B cell (primary cell): ENCODE data around the gene ABCC10. TPM values are rescaled to one million over a fixed set of nuclear protein-coding genes. Genes with fewer than 3 reads are reported as not detected.

ENCODE experiments used
- ATAC-seq: fragments of 200-7000 bp; cut with Tn5 transposase; one replicate; pipeline ENCODE4 v1.10.0; 2021; ENCODE audit warnings: low read depth, mild to moderate bottlenecking, moderate number of reproducible peaks, moderate library complexity
- CTCF ChIA-PET: fragments of 350-600 bp; sonication (Branson Sonifier 250); formaldehyde crosslinking; loops from one replicate; lab custom pipeline; 2021; ENCODE audit warnings: antibody characterized with exemption, inconsistent platforms; lab: Charles Lee
- POLR2A ChIA-PET: fragments of 350-600 bp; sonication (Branson Sonifier 250); formaldehyde crosslinking; loops from one replicate; lab custom pipeline; 2021; ENCODE audit warnings: antibody characterized with exemption; lab: Charles Lee
- DNase-seq: peaks from one replicate; pipeline ENCODE4 v3.0.0; 2013
- H2AFZ ChIP-seq: 2 replicates; pipeline ENCODE4 v1.6.1; 2012; ENCODE audit warnings: mild to moderate bottlenecking, low read depth, low read length; ENCODE audit not compliant: insufficient read depth, poor library complexity, severe bottlenecking
- H3K27ac ChIP-seq, 2 donors: 1 replicate in 1 of 2; 2 replicates in 1 of 2; pipeline ENCODE4 v1.5.1; 2012 to 2013; ENCODE audit warnings: low read length in 2 of 2, mild to moderate bottlenecking in 2 of 2, moderate library complexity in 1 of 2
- H3K27me3 ChIP-seq, 4 experiments: fragments of 200-600 bp in 1 of 4; sonication (generic) in 1 of 4; replicated peaks in 1 of 4; 1 replicate in 2 of 4; 2 replicates in 2 of 4; pipeline versions ENCODE4 v1.6.1 to v1.7.0; 2013 to 2016; ENCODE audit warnings: low read length in 3 of 4, mild to moderate bottlenecking in 2 of 4, mixed read lengths in 1 of 4, moderate library complexity in 1 of 4; ENCODE audit not compliant: insufficient read depth in 4 of 4, control insufficient read depth in 3 of 4; ENCODE audit errors: control extremely low read depth in 1 of 4
- H3K36me3 ChIP-seq, 2 experiments: replicated peaks in 1 of 2; 1 replicate in 1 of 2; 2 replicates in 1 of 2; pipeline versions ENCODE4 v1.6.1 to v1.7.1; 2013; ENCODE audit warnings: low read length in 1 of 2; ENCODE audit not compliant: insufficient read depth in 2 of 2, control insufficient read depth in 1 of 2; ENCODE audit errors: control extremely low read depth in 1 of 2, extremely low read depth in 1 of 2
- H3K4me1 ChIP-seq, 2 donors: fragments of 200-600 bp in 1 of 2; sonication (generic) in 1 of 2; 1 replicate in 1 of 2; 2 replicates in 1 of 2; pipeline versions ENCODE4 v1.5.1 to v1.6.1; 2013 to 2017; ENCODE audit warnings: low read length in 2 of 2; ENCODE audit not compliant: control insufficient read depth in 2 of 2, insufficient read depth in 2 of 2
- H3K4me2 ChIP-seq: replicated peaks from 2 replicates; pipeline ENCODE3; 2012; ENCODE audit warnings: mild to moderate bottlenecking, low read depth, low read length; ENCODE audit not compliant: poor library complexity, severe bottlenecking
- H3K4me3 ChIP-seq, 5 experiments: fragments of 200-600 bp in 1 of 5; sonication (generic) in 1 of 5; 1 replicate in 3 of 5; 2 replicates in 2 of 5; pipeline versions ENCODE4 v1.5.1 to v1.7.0; 2011 to 2016; ENCODE audit warnings: low read length in 4 of 5, mild to moderate bottlenecking in 4 of 5, low read depth in 2 of 5, control low read depth in 1 of 5, moderate library complexity in 1 of 5; ENCODE audit not compliant: insufficient read depth in 1 of 5; ENCODE audit errors: control extremely low read depth in 1 of 5, extremely low read depth in 1 of 5
- H3K79me2 ChIP-seq: fragments of 200-600 bp; sonication (generic); one replicate; pipeline ENCODE4 v1.6.0; 2016; ENCODE audit warnings: low read length; ENCODE audit not compliant: control insufficient read depth, insufficient read depth
- H3K9ac ChIP-seq: fragments of 200-600 bp; sonication (generic); 2 replicates; pipeline ENCODE4 v1.6.1; 2017; ENCODE audit warnings: mild to moderate bottlenecking, low read length, moderate library complexity
- H3K9me3 ChIP-seq, 3 donors: one replicate each; pipeline versions ENCODE4 v1.6.1 to v1.7.1; 2013; ENCODE audit warnings: low read length in 2 of 3; ENCODE audit not compliant: control insufficient read depth in 2 of 3, insufficient read depth in 1 of 3; ENCODE audit errors: control extremely low read depth in 1 of 3
- H4K20me1 ChIP-seq: 2 replicates; pipeline ENCODE4 v1.6.0; 2012; ENCODE audit warnings: mild to moderate bottlenecking, low read length; ENCODE audit not compliant: insufficient read depth, control insufficient read depth, poor library complexity, severe bottlenecking
- H3K27ac Mint-ChIP-seq: one replicate; pipeline ENCODE4 v1.8.0; 2021; ENCODE audit warnings: mixed read lengths
- H3K27me3 Mint-ChIP-seq: one replicate; pipeline ENCODE4 v1.8.0; 2021; ENCODE audit warnings: mixed read lengths
- H3K4me1 Mint-ChIP-seq: one replicate; pipeline ENCODE4 v1.8.0; 2021; ENCODE audit warnings: mixed read lengths
- H3K4me3 Mint-ChIP-seq: one replicate; pipeline ENCODE4 v1.8.0; 2021; ENCODE audit warnings: mixed read lengths
- H3K9me3 Mint-ChIP-seq: one replicate; pipeline ENCODE4 v1.8.0; 2022; ENCODE audit warnings: mixed read lengths; ENCODE audit not compliant: insufficient read depth
- EZH2 ChIP-seq: IDR thresholded peaks from 2 replicates; pipeline ENCODE4 v1.6.1; 2012; ENCODE audit warnings: borderline replicate concordance, low read depth, mild to moderate bottlenecking, moderate library complexity, low read length; ENCODE audit not compliant: insufficient read depth, poor library complexity, severe bottlenecking
- WGBS: methylation state at CpG from one replicate; pipeline ENCODE4 v1.1.5; 2013; ENCODE audit warnings: missing lambda C conversion rate; ENCODE audit not compliant: insufficient coverage; 5-methylcytosine and 5-hydroxymethylcytosine counted together
- intact Hi-C: fragments of 100-400 bp; cut with micrococcal nuclease; formaldehyde crosslinking; loops from one replicate; pipeline ENCODE4 v1.10.0; 2022
- polyA plus RNA-seq: library from polyadenylated mRNA; depleted of rRNA; stranded (reverse); fragments of >200 nt; gene quantifications from 2 replicates; pipeline ENCODE4 v1.2.3, GENCODE V29; 2012
- total RNA-seq, 2 donors: library from RNA; stranded (reverse); fragments of 120-200 nt in 1 of 2; gene quantifications; 1 replicate in 1 of 2; 2 replicates in 1 of 2; pipeline versions ENCODE4 v1.2.3 to v1.2.4, GENCODE V29; 2013 to 2022
- TF ChIP-seq, protein P1 (sequence below): fragments of 200-600 bp; IDR thresholded peaks from one replicate; pipeline ENCODE4 v1.8.0; 2022; ENCODE audit warnings: antibody characterized with exemption, mild to moderate bottlenecking

ABCC10 gene
- total and polyA plus RNA-seq, 2 donors (not counting 1 experiment from before 2014, with no cell fraction given): 39.5 to 71.5 TPM

DNA sequence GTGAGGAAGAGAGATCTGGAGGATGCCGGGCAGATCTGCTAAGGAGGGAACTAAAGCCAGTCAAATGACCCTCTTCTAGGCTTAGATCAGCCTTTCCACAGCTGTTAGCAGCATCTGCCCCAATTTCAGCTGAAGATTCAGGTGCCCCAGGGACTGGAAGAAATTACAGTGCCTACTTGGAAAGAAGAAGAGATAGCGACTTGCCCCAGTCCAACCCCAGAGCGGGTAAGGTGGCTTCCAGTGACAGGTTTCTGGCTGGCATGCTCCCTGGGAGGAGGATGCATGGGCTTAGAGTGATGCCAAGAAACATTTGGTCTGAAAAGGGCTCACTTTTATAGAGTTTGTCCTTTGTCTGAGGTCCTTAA lies 50.6 kb downstream of the ABCC10 start:
- Histone ChIP-seq H3K4me1 (peaks cover 14 to 22% of the 10 kb centered on the region in 2 donors), H2AFZ (peak overlapping the region; percentile 87), H3K79me2 (peaks cover 73% of the 10 kb centered on the region), H3K4me2 (peak overlapping the region; percentile 80), H4K20me1 (peaks cover 12% of the 10 kb centered on the region), H3K9me3 (no peaks in the 10 kb centered on the region), H3K4me3 (peak overlapping the region; percentile 51 to 81 (median 71)), H3K9ac (peak overlapping the region; percentile 95), H3K27me3 (no peaks in the 10 kb centered on the region), H3K36me3 (no peaks in the 10 kb centered on the region), H3K27ac (peak overlapping the region; percentile 79 to 97)
- ATAC-seq (no peak), DNase-seq (no peak)
- whole genome bisulfite sequencing: 46% methylated on average over 2 of the region's 3 CpGs
- Mint-ChIP-seq H3K9me3 (no peaks in the 10 kb centered on the region), H3K27me3 (no peaks in the 10 kb centered on the region), H3K27ac (peak overlapping the region; percentile 98), H3K4me3 (peak overlapping the region; percentile 96), H3K4me1 (peaks cover 41% of the 10 kb centered on the region)
- no peak for TF ChIP-seq EZH2
- TF ChIP-seq, protein P1, sequence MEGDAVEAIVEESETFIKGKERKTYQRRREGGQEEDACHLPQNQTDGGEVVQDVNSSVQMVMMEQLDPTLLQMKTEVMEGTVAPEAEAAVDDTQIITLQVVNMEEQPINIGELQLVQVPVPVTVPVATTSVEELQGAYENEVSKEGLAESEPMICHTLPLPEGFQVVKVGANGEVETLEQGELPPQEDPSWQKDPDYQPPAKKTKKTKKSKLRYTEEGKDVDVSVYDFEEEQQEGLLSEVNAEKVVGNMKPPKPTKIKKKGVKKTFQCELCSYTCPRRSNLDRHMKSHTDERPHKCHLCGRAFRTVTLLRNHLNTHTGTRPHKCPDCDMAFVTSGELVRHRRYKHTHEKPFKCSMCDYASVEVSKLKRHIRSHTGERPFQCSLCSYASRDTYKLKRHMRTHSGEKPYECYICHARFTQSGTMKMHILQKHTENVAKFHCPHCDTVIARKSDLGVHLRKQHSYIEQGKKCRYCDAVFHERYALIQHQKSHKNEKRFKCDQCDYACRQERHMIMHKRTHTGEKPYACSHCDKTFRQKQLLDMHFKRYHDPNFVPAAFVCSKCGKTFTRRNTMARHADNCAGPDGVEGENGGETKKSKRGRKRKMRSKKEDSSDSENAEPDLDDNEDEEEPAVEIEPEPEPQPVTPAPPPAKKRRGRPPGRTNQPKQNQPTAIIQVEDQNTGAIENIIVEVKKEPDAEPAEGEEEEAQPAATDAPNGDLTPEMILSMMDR: no peak
- ChIA-PET POLR2A (interaction anchor here (0.6 to 1.7 kb wide), 6 partner anchors 19 to 254 kb away, joined by 3 to 8 read pairs (median 6); partner anchors contain the start of gene LRRC73), CTCF (interaction anchor here (0.5 to 1.6 kb wide), 3 partner anchors 23 to 1969 kb away, joined by 3 to 7 read pairs (median 3); partner anchors contain the start of gene DLK2)
- intact Hi-C loops: no loop called here

DNA sequence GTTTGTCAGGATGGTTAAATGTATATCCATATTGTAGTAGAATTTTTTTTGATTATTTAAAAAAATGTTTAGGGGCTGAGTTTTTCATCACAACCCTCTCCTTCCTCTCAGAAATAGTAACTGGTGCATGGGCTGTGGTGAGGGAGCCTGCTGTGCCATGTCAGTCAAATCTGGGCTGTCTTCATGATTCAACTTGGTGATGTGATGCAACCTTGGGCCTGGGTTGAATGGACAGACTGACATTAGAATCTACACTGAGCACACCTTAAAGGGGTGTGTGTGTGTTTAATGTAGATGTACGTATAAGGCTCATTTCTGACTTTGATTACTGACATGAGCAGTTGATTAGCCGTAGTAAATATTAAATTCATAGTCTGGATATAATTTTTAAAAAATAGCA lies 53.7 kb downstream of the ABCC10 start:
- no peak for DNase-seq
- ChIA-PET CTCF (interaction anchor here (0.6 kb wide), 1 partner anchor 651 kb away, joined by 3 read pairs; no protein-coding TSS in a partner anchor), POLR2A (interaction anchor here (0.7 to 1.3 kb wide), 3 partner anchors 15 to 497 kb away, joined by 3 to 9 read pairs (median 8); no protein-coding TSS in a partner anchor)
- H3K4me2 ChIP-seq: no peak overlapping the region
- Mint-ChIP-seq H3K27me3 (no peaks in the 10 kb centered on the region), H3K9me3 (no peaks in the 10 kb centered on the region), H3K27ac (no peak overlapping the region), H3K4me3 (no peak overlapping the region), H3K4me1 (peaks cover 46% of the 10 kb centered on the region)
- H3K4me1 ChIP-seq: peaks cover 14 to 22% of the 10 kb centered on the region in 2 donors
- peaks cover 89% of the 10 kb centered on the region for H3K79me2 ChIP-seq
- no peak overlapping the region for H3K4me3 ChIP-seq
- no peaks in the 10 kb centered on the region for H3K27me3 ChIP-seq
- no peak overlapping the region for H3K9ac ChIP-seq
- intact Hi-C loops: no loop called here
- no CpG with 5 or more reads among the region's 2 CpGs for WGBS
- ATAC-seq: no peak
- H3K9me3 ChIP-seq: no peaks in the 10 kb centered on the region
- no peak for TF ChIP-seq EZH2
- TF ChIP-seq, protein P1: no peak
- H2AFZ ChIP-seq: no peak overlapping the region
- peaks cover 34% of the 10 kb centered on the region for H4K20me1 ChIP-seq
- no peak overlapping the region for H3K27ac ChIP-seq
- H3K36me3 ChIP-seq: peaks cover 0 to 3% of the 10 kb centered on the region in 2 experiments
